Inflammatory macrophage treated with lipopolysaccharide for 1 hour (primary cell): ENCODE data around the gene METTL14.
"Not testable (repeated sequence)": the region's sequence is repeated elsewhere in the genome, so short reads cannot be mapped to it uniquely, and the experiment has no call there.

Experiments used
- DNase-seq, 2 donors: peaks; one replicate each; pipeline ENCODE4 v3.0.0-alpha.2; 2020 to 2022

The METTL14 gene

DNA sequence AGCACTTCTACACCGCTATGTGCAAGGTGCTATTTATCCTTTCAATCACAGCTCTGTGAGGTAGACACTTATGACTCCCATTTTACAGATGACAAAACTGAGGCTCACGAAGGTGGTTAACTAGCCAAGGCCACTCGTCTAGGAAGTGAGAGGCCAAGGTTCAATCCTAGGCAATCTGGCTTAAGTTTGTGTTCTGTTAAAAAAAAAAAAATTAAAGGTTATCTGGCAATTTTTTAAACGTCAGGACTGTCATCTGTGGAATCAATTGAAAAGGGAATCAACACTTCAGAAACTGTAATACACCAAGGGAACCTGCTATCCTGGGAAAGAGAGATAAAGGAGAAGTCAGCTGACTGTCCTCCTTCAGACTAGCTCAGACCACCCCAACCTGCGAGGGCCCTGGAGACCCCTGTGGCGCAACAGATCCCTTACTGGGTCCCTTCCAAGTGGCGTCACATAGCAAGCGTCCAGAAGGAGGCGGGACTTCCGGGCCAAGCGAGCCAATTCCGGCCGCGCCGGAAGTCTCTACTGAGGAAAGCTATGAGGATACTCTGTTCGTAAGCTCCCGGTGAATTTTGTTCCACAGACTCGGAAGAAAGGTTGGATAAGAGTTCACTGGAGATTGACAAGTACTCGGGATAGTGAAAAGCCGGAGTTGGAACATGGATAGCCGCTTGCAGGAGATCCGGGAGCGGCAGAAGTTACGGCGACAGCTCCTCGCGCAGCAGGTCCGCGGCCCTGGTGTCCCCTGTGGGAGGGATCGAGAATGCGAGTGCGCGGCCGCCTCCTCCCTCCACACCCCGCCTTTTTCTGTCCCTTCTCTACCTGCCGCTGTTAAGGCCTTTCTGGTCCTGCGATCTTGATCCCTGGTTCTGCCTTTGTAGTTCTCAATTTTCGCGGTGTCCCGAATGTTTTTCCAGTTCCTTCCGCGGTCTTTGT lies at the start of gene METTL14:
METTL14 (plus strand) TSS at position 520 of the 939 bp plus-strand sequence; CDS start at position 663, 143 bp downstream.
- DNase-seq, result peak; percentile 87 to 91

DNA sequence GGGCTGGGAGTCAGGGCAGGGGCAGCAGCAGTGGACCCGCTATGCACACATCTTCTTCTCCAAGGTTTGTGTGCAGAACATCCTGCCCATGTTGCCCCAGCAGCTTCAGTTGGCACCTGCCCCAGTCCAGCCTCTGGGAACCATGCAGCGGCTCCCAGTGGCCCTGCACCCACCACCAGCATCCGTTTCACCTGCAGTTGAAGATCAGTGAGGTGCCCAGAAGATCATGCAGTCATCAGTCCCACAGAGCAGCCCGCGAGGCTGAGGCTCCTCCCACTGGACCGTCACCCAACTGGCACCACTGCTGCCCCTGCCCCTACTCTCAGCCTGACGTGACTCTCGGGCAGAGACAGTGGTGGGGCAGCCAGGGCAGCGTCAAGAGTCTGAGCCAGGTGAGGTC lies 49.1 kb upstream of the METTL14 start:
- DNase-seq, result not testable (repeated sequence)

GRCh38 chr4:118664665-118665064 lies 20.5 kb upstream of the METTL14 start:
- not testable (repeated sequence) for DNase-seq

DNA sequence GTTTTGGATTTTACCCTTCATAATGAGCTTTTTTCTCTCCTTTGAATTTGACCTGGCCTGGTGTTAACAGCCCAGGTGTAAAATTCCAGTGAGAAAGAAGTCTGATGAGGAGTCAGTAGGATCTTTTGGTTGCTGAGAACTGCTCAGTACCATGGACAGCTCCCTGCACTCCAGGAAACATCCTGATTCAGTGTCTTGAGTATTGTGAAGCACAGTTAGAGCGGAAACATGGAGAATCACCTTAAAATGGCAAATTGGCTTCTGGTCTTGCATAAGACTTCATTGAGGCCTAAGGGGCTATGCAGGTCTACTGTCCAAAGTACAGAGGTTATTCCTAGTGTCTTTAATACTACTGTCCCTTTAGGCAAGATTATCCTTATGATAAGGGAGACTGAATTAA lies 16.0 kb upstream of the METTL14 start:
- peak; percentile 1 to 62 for DNase-seq

- not testable (repeated sequence) for DNase-seq
These were observed 14.2 kb upstream of the METTL14 start for GRCh38 chr4:118670968-118671367.

- no peak for DNase-seq
These were observed 9.1 kb upstream of the METTL14 start for GRCh38 chr4:118676128-118676527.

- DNase-seq, result no peak
These were observed 4.4 kb upstream of the METTL14 start for GRCh38 chr4:118680808-118681207.

DNA sequence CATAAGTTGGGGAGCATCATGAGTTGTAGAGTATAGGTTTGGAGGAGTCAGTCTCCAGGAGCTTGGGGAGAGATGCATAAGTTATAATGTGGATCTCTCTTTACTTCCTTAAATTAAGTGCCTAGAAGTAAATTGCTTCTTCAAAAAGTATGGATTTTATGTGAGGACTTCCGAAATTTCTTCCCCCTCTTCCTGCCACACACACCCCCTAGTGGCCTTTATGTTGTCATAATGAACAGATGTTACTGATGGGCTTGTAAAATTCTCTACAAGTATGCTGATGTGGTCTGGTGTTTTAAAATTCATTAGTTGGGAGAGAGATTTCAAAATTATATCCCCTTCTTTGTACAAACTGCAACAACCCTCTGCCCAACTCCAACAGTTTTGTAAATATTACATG lies 2.3 kb upstream of the METTL14 start:
- DNase-seq, result peak in 1 of 2 donors; percentile 45

GRCh38 chr4:118683513-118683912 lies 1.7 kb upstream of the METTL14 start:
- no peak for DNase-seq

DNA sequence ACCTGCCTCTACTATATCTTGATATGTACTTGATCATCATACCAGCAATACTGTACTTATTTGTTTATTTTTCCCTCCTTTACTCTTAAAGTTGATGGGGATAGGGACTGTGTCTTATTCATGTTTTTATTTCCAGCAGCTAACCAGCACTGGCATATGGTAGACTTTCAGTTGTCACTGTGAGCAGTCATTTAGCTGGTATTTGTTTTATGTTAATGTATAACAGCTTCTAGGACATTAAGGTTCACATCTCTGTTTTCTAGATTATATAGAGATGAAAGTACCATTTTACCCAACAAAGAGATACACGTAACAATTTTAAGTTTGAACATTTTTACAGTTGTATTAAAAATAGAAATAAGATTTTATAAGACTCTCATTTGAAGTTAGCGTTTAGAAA lies 17.9 kb downstream of the METTL14 start:
- no peak for DNase-seq

DNA sequence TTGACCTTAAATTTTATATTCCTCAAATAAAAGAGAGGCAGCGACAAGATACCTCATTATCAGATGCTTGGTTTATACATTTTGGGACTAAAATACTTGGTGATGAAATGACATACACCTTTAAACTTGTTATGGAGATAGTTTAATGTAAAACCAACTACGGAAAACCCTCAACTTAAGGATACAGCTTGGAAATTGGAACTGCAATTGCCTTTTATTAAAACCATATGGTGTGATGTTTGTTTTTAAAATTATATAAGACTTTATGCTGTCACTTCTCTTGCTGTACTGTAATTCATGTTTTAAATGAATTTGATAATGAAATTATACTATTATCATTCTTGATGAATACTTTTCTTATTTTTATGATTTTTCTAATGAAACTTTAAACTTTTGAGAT lies 25.9 kb downstream of the METTL14 start:
- DNase-seq, result no peak

DNA sequence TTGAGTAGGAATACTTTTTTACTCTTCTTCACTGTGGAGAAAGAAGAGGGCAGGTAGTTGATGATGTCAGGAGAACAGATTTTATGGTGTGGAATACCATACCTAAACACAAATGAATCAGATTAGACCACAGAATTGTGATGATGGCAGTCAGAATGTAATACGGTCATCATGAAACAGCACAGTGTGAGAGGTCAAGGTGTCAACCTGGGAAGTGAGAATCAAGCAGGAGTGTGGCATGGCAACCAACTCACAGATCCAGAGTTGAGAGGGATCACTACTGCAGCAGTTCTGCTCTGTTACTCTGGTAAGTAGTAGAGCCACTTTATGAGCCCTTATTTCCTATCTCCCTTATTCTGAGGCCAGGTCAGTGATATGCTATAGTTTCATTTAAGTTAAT lies 27.7 kb downstream of the METTL14 start:
- no peak for DNase-seq

DNA sequence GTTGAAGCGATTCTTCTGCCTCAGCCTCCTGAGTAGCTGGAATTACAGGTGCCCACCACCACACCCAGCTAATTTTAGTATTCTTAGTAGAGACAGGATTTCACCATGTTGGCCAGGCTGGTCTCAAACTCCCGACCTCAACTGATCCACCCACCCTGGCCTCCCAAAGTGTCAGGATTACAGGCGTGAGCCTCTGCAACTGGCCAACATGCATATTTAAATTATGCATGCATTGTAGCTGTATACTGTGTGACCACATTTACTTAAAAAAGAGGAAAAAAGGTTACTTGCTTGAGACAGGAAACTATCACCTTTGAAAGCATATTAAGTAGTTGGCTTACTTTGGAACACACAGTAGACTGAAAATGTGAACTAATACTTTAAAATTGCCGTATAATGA lies 29.5 kb downstream of the METTL14 start:
- DNase-seq, result no peak

DNA sequence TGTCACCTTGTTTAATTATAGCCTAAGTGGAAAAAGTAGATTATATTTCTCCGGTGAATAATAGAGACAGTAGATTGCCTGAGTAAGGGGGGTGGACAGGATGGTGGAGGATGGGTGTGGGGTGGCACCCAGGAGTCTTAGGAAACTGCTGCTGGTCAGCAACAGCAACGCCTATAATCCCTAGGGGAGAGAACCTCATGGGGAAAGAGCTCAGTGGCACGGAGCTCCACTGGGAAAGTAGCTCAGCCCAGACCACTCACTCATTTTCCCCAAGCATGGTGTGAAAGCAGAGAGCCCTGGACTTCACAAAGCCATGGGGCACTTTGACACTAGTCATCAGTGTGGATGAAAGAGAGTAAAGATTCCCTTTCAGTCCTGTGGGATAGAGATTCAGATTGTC lies 31.1 kb downstream of the METTL14 start:
- DNase-seq, result no peak

GRCh38 chr4:118718511-118719170 lies 33.4 kb downstream of the METTL14 start:
- DNase-seq, result no peak

- no peak for DNase-seq
These were observed 36.6 kb downstream of the METTL14 start for GRCh38 chr4:118721752-118722151.

DNA sequence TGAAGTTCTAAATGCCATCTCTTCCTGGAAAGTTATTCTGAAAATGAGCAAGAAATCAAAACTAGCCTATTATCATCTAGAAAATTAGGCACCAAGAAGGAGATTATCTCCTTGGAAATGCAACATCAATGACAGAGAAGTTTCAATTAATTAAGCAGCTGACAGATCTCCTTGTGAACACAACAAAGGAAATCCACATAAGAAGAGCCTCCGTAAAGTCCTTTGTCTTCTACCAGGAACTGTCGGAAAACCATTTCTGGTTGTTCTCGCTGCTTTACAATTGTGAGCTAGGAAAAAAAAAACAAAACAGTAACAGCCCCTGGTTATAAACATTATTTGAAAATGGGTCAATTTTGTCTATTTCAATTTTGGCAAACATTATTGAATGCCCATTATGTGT lies 38.2 kb downstream of the METTL14 start:
- no peak for DNase-seq

GRCh38 chr4:118727360-118727759 lies 42.2 kb downstream of the METTL14 start:
- no peak for DNase-seq

DNA sequence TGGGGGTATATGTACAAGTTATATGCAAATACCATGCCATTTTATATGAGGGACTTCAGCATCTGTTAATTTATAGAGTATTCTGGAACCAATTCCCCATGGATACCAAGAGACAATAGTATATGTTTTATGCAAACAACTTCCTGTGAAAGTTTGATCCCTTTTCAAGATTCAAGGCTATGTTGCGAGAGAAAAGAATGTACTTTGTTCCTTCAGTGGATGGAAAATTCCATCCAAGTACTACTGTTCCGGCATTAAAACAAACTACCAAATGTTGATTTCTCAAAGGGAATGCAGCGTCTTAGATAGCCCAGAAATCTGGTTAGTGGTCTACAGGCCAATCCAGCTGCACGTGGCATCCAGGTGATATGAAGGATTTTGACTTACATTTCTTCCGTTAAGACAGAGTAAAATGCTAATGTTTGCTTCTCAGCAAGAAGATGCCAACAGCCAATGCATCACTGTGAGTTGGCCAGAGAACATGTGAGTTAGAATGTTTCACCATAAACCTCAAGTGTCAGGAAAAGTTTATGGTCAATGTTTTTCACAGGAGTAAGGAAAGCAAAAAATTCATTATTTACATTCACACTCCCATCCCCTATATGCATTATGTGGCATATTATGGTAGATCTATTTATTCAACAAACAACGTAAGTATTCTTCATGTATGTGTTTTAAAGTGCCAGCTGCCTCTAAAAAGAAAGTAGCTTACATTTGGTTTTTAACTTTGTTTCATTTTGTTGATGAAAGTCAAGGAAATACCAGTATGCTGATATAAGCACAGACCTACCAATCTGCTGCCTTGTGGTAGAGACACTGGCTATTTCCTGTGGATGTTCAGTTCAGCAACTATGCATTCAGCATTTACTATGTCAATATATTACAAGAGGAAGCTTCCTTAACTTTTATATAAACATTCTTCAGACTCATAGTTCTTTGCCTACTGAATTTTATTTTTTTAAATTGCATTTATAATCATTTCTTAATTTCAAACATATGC lies 44.4 kb downstream of the METTL14 start:
- DNase-seq, result no peak

GRCh38 chr4:118730683-118731082 lies 45.5 kb downstream of the METTL14 start:
- no peak for DNase-seq

- no peak for DNase-seq
These were observed 47.6 kb downstream of the METTL14 start for GRCh38 chr4:118732591-118733330.
